HepG2 (cell line): ENCODE measurements around the gene PEMT. TPM values are rescaled to one million over a fixed set of nuclear protein-coding genes. Genes with fewer than 3 reads are reported as not detected.

Experiments used
- ATAC-seq: fragments of 200-7000 bp; cut with Tn5 transposase; 3 replicates; pipeline ENCODE4 v1.9.1; 2020; ENCODE audit warnings: mild to moderate bottlenecking, moderate library complexity
- BruUV-seq: library from RNA; stranded (reverse); fragments of 400-500 nt; replicated peaks from 2 replicates; lab custom pipeline; 2021; lab: Mats Ljungman, UMichigan
- CTCF ChIA-PET: fragments of 300-600 bp; formaldehyde crosslinking; extraction: SDS; loops from one replicate; lab custom pipeline; 2021; ENCODE audit warnings: low total read pairs, inconsistent platforms, low intra/inter-chr PET ratio; lab: Yijun Ruan, JAX
- POLR2A ChIA-PET: fragments of 350-600 bp; sonication (Branson Sonifier 250); formaldehyde crosslinking; loops from one replicate; lab custom pipeline; 2020; ENCODE audit warnings: antibody characterized with exemption, inconsistent platforms; lab: Yijun Ruan, JAX
- DNase-seq: peaks from one replicate; pipeline ENCODE4 v3.0.0-alpha.2; 2015; ENCODE audit warnings: low spot score
- FAIRE-seq: peaks from 3 replicates; lab custom pipeline; 2011; peaks lifted over from hg19 to GRCh38; lab: Jason Lieb, UNC
- H2AFZ ChIP-seq: one replicate; pipeline ENCODE4 v1.6.1; 2011; ENCODE audit warnings: low read length, inconsistent platforms
- H3K27ac ChIP-seq: fragments of 300-600 bp; 3 replicates; pipeline ENCODE4 v1.8.0; 2011; ENCODE audit warnings: mixed run types, mild to moderate bottlenecking, mixed read lengths, low read length, inconsistent platforms; ENCODE audit not compliant: insufficient read depth; ENCODE audit errors: extremely low read length
- H3K27me3 ChIP-seq, 2 experiments: fragments of 200-600 bp in 1 of 2; 2 replicates in 1 of 2; 3 replicates in 1 of 2; pipeline versions ENCODE4 v1.6.0 to v1.8.0; 2011; ENCODE audit warnings: low read length in 2 of 2, mild to moderate bottlenecking in 2 of 2, moderate library complexity in 2 of 2, inconsistent platforms in 1 of 2; ENCODE audit not compliant: insufficient read depth in 2 of 2, control insufficient read depth in 1 of 2
- H3K36me3 ChIP-seq, 2 experiments: fragments of 200-600 bp in 1 of 2; replicated peaks in 1 of 2; 2 replicates in 1 of 2; 3 replicates in 1 of 2; pipeline versions ENCODE4 v1.5.1 to v1.8.0; 2011; ENCODE audit warnings: low read length in 2 of 2, inconsistent platforms in 1 of 2; ENCODE audit not compliant: insufficient read depth in 2 of 2, control insufficient read depth in 1 of 2
- H3K4me1 ChIP-seq: 2 replicates; pipeline ENCODE4 v1.5.1; 2012; ENCODE audit warnings: low read length, inconsistent platforms; ENCODE audit not compliant: insufficient read depth
- H3K4me2 ChIP-seq: 2 replicates; pipeline ENCODE4 v1.6.0; 2011; ENCODE audit warnings: low read depth, low read length, inconsistent platforms
- H3K4me3 ChIP-seq, 3 experiments: fragments of 200-600 bp in 1 of 3; sonication (generic), shearing (Covaris generic) in 1 of 3; replicated peaks in 1 of 3; 2 replicates each; pipeline ENCODE4 v1.5.1; 2011 to 2016; ENCODE audit warnings: low read length in 3 of 3, inconsistent platforms in 2 of 3, low read depth in 2 of 3, mild to moderate bottlenecking in 2 of 3, control low read depth in 1 of 3, mixed read lengths in 1 of 3; ENCODE audit not compliant: insufficient read depth in 1 of 3
- H3K79me2 ChIP-seq: one replicate; pipeline ENCODE4 v1.6.1; 2011; ENCODE audit warnings: low read length, inconsistent platforms; ENCODE audit not compliant: insufficient read depth
- H3K9ac ChIP-seq: 2 replicates; pipeline ENCODE4 v1.6.0; 2011; ENCODE audit warnings: mild to moderate bottlenecking, low read depth, low read length, inconsistent platforms; ENCODE audit not compliant: insufficient read depth
- H3K9me3 ChIP-seq: 2 replicates; pipeline ENCODE4 v1.5.1; 2012; ENCODE audit warnings: mild to moderate bottlenecking, low read length
- H4K20me1 ChIP-seq: 2 replicates; pipeline ENCODE4 v1.6.0; 2011; ENCODE audit warnings: inconsistent platforms, mild to moderate bottlenecking, low read length, moderate library complexity; ENCODE audit not compliant: insufficient read depth
- FOSL1 ChIP-seq: sonication (generic); formaldehyde crosslinking; IDR thresholded peaks from 2 replicates; pipeline ENCODE4 v1.9.0; 2021; ENCODE audit warnings: missing genetic modification reagents, borderline replicate concordance
- GPN1 ChIP-seq: sonication (generic); formaldehyde crosslinking; IDR thresholded peaks from 2 replicates; pipeline ENCODE4 v1.5.1; 2020; ENCODE audit warnings: missing genetic modification reagents, borderline replicate concordance
- HIVEP1 ChIP-seq: sonication (generic); formaldehyde crosslinking; IDR thresholded peaks from 2 replicates; pipeline ENCODE4 v1.4.0; 2020; ENCODE audit warnings: mild to moderate bottlenecking, missing genetic modification reagents
- MXD1 ChIP-seq: sonication (generic); formaldehyde crosslinking; IDR thresholded peaks from 2 replicates; pipeline ENCODE4 v1.4.0; 2020; ENCODE audit warnings: mild to moderate bottlenecking, missing genetic modification reagents
- NBN ChIP-seq: fragments of 450-650 bp; conservative IDR thresholded peaks from 2 replicates; pipeline ENCODE4 v1.6.1; 2017
- NR0B2 ChIP-seq: sonication (generic); formaldehyde crosslinking; IDR thresholded peaks from 2 replicates; pipeline ENCODE4 v1.4.0; 2020; ENCODE audit warnings: mild to moderate bottlenecking, missing genetic modification reagents
- ZBTB20 ChIP-seq: sonication (generic); formaldehyde crosslinking; IDR thresholded peaks from 2 replicates; pipeline ENCODE4 v1.8.1; 2023; ENCODE audit warnings: missing genetic modification reagents, low read depth, mild to moderate bottlenecking, borderline replicate concordance
- ZMYM4 ChIP-seq: sonication (generic); formaldehyde crosslinking; IDR thresholded peaks from 2 replicates; pipeline ENCODE4 v1.8.1; 2023; ENCODE audit warnings: mild to moderate bottlenecking, missing genetic modification reagents
- ZNF513 ChIP-seq: sonication (generic); formaldehyde crosslinking; conservative IDR thresholded peaks from 2 replicates; pipeline ENCODE4 v1.5.0; 2020; ENCODE audit warnings: missing genetic modification reagents
- ZNF547 ChIP-seq: sonication (generic); formaldehyde crosslinking; IDR thresholded peaks from 2 replicates; pipeline ENCODE4 v1.5.1; 2020; ENCODE audit warnings: mild to moderate bottlenecking, missing genetic modification reagents
- ZNF558 ChIP-seq: sonication (generic); formaldehyde crosslinking; IDR thresholded peaks from 2 replicates; pipeline ENCODE4 v1.9.0; 2022; ENCODE audit warnings: mild to moderate bottlenecking, missing genetic modification reagents, borderline replicate concordance
- WGBS: methylation state at CpG from one replicate; pipeline ENCODE4 v1.1.6; 2017; ENCODE audit warnings: low lambda C conversion rate; 5-methylcytosine and 5-hydroxymethylcytosine counted together
- in situ Hi-C: cut with HindIII; loops from 2 replicates; pipeline ENCODE4 v1.10.0; 2017; ENCODE audit warnings: low pct_unique_long_range_greater_than_20kb; ENCODE audit not compliant: extremely low pct_ligation_motif_present
- intact Hi-C: fragments of 100-400 bp; cut with micrococcal nuclease; formaldehyde crosslinking; loops from one replicate; pipeline ENCODE4 v1.10.0; 2022; ENCODE audit not compliant: unreplicated experiment
- polyA plus RNA-seq, 8 experiments: library from polyadenylated mRNA; depleted of rRNA in 3 of 8; stranded (reverse) in 7 of 8; unstranded in 1 of 8; fragments of >200 nt; fragmentation: Illumina TruSeq in 4 of 8; extraction: Trizol in 4 of 8; gene quantifications; 2 replicates each; pipeline versions ENCODE4 v1.2.1 to v1.2.3, GENCODE V29; 2011 to 2016; ENCODE audit warnings: low read depth in 4 of 8, missing spikeins in 1 of 8, mixed read lengths in 1 of 8; ENCODE audit not compliant: insufficient read depth in 1 of 8
- total RNA-seq, 5 experiments: library from RNA; depleted of rRNA; stranded (reverse); fragments of >200 nt; fragmentation: Illumina TruSeq; extraction: Trizol; gene quantifications; 2 replicates each; pipeline ENCODE4 v1.2.3, GENCODE V29; 2016; ENCODE audit warnings: low read depth in 1 of 5

PEMT gene
- total and polyA plus RNA-seq, 2 of the 13 experiments (the other 11 are each of a cell fraction or from before 2014, with no cell fraction given), result 31.7 to 43.6 TPM

GRCh38 chr17:17570140-17570797, 21.2 kb downstream of the PEMT start (continued):
- TF ChIP-seq NR0B2 (CRISPR knock-in tag) (no peak), ZNF558 (CRISPR knock-in tag) (no peak)
- TF ChIP-seq, all 625 proteins: peak for 46

- in situ Hi-C loops, result loop anchor here (5.0 kb wide), 2 partner anchors 62 to 212 kb away; no protein-coding TSS in a partner anchor
- no peaks in the 10 kb centered on the region for H3K27me3 ChIP-seq
- WGBS, result 82% methylated on average over 3 of the region's 4 CpGs
- no peaks in the 10 kb centered on the region for H3K79me2 ChIP-seq
- H3K36me3 ChIP-seq, result no peaks in the 10 kb centered on the region; a peak in 1 of 5 replicates
- H3K4me1 ChIP-seq, result peaks cover 48% of the 10 kb centered on the region
- CTCF ChIA-PET, result interaction anchor here (1.1 to 4.4 kb wide), 3 partner anchors 73 to 214 kb away, joined by 3 to 55 read pairs (median 40); partner anchors contain the start of gene RASD1
- H2AFZ ChIP-seq, result no peak overlapping the region
- no peaks in the 10 kb centered on the region for H3K9me3 ChIP-seq
- no TSS peak for BruUV-seq
- DNase-seq, result no peak
- no peak for FAIRE-seq
- no peak for ATAC-seq
- POLR2A ChIA-PET, result interaction anchor here (2.6 to 8.9 kb wide), 3 partner anchors 22 to 74 kb away, joined by 10 to 114 read pairs (median 46); partner anchors contain the start of genes PEMT and RASD1
- 0 out of 2 replicates have a peak, but pooled peaks have one; percentile 2 for TF ChIP-seq HIVEP1 (CRISPR knock-in tag)
- TF ChIP-seq ZNF547 (CRISPR knock-in tag), result 0 out of 2 replicates have a peak, but pooled peaks have one; percentile 6
- 0 out of 2 replicates have a peak, but pooled peaks have one; percentile 26 for TF ChIP-seq GPN1
- 0 out of 2 replicates have a peak, but pooled peaks have one; percentile 12 for TF ChIP-seq ZMYM4 (CRISPR knock-in tag)
- no peak for TF ChIP-seq NBN
- no peak for TF ChIP-seq FOSL1 (CRISPR knock-in tag)
- peak; percentile 8; the same call in 1 of the 2 replicates for TF ChIP-seq MXD1 (CRISPR knock-in tag)
- no peak for TF ChIP-seq ZBTB20 (CRISPR knock-in tag)
- no peak for TF ChIP-seq ZNF513 (CRISPR knock-in tag)
- H3K4me3 ChIP-seq, result no peak overlapping the region
- H4K20me1 ChIP-seq, result 0 out of 2 replicates have a peak, but pooled peaks cover 5% of the 10 kb centered on the region
- H3K4me2 ChIP-seq, result 0 out of 2 replicates have a peak overlapping the region, but pooled peaks have one; percentile 60
- no peak overlapping the region for H3K27ac ChIP-seq
- H3K9ac ChIP-seq, result no peak overlapping the region
- intact Hi-C loops, result loop anchor here (1.0 to 5.0 kb wide), 4 partner anchors 32 to 213 kb away; no protein-coding TSS in a partner anchor
Observed at GRCh38 chr17:17569691-17570090, 21.8 kb downstream of the PEMT start.
